DMS 273 treated with DMSO at 0.1 percent for 48 hours (cell line): ENCODE results near the gene MGARP.
"Not testable (repeated sequence)": the region's sequence is repeated elsewhere in the genome, so short reads cannot be mapped to it uniquely, and the experiment has no call there.

ENCODE experiments used
- DNase-seq: peaks from one replicate; lab custom pipeline; 2025; lab: John Stamatoyannopoulos, UW

The MGARP gene

DNA sequence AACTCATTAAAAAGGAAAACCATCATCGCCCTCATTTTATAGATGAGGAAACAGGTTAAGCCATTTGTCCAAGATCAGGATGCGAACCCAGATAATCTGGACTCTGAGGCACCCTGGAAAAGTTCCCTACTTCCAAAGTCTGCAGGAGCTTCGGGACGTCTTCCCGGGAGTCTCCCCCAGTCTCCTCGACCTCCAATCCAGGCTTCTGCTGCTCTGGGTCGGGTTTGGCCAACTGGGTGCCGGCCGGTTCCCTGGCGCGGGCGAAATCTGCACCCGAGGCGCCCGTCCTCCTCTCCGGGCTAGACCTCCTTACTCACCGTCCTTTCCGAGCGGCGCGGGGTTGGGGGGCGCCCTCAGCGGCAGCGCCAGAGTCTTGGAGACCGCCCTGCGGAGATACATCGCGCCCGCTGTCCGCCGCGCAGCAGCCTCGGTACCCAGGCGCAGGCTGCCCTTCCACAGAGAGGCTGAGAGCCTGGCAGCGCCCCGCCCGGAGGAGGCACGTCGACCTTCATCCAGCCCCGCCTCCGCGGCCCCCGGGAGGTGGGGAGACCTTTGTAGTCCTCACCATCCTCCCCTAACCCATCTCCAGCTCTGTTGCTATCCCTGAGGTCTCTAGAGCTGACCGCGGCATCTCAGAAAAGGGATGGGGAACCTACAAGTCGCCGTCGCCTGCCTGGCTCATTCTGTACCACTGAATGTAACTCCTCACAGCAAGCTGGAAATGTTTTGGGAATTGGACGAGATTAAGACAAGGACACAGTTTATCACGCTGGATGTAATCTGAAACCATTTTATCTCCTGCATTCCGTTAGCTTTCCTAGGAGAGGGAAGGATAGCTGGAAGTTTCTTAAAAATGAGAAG is at the start of gene MGARP:
Gene MGARP (minus strand): TSS at position 466 of the 861 bp plus-strand sequence. CDS start 67 bp downstream, at position 399.
- no peak for DNase-seq

DNA sequence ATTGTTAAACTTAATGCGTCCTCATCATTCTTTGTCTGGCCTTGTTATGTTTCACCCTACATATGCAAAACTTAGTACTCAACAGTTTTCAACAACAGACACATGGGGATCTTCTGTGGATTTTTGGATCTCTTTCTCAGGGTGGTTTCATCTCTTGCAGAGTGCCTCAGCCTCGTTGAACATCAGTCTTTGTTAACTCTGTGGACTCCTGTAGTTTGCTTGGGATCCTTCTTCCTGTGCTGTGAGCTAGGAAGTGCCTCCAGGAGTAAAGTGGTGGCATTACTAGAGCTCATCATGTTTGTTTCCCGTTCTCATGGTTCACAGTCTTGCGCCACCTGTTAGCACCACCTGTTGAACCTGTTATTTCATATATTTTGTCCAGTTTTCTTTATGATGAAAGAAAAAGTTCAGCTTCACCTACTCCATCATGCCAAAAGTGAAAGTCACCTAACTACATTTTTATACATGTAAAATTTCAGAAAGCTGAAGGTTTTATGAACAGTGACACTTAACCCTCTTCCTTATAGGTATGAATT is 49.7 kb upstream of the MGARP start:
- DNase-seq: no peak

DNA sequence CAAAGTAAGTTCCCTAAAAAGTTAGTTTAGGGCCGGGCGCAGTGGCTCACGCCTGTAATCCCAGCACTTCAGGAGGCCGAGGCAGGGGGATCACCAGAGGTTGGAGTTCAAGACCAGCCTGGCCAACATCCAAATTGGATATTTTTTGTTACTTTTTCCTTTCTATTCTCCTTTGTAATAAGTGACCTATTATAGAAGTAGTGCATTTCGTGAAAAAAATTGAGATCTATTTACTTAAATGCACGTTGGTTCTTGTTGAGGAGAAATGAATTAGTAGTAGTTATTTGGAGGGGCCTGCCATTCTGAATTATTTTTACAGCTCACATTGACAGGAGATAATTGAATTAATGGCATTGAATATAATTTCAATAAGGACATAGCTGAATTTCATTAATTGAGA is 44.6 kb upstream of the MGARP start:
- DNase-seq: no peak

DNA sequence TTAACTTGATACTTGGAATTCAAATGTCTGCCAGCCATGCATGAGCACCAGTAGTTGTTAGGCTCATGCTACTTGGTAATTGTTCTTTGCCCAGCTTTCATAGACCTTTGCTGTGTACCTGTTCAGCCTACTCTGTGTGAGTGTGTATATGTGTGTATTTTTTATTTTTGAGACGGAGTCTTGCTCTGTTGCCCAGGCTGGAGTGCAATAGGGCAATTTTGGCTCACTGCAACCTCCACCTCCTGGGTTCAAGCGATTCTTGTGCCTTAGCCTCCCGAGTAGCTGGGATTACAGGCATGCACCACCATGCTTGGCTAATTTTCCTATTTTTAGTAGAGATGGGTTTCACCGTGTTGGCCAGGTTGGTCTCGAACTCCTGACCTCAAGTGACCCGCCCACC is 42.5 kb upstream of the MGARP start:
- DNase-seq: not testable (repeated sequence)

DNA sequence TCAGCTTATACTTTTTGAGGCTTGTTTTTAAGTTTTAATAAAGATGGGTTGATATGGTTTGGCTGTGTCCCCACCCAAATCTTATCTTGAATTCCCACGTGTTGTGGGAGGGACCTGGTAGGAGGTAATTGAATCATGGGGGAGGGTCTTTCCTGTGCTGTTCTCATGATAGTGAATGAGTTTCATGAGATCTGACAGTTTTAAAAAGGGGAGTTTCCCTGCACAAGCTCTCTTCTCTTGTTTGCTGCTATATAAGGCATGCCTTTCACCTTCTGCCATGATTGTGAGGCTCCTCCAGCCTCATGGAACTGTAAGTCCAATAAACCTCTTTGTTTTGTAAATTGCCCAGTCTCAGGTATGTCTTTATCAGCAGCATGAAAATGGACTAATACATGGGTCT is 42.0 kb upstream of the MGARP start:
- DNase-seq: not testable (repeated sequence)

DNA sequence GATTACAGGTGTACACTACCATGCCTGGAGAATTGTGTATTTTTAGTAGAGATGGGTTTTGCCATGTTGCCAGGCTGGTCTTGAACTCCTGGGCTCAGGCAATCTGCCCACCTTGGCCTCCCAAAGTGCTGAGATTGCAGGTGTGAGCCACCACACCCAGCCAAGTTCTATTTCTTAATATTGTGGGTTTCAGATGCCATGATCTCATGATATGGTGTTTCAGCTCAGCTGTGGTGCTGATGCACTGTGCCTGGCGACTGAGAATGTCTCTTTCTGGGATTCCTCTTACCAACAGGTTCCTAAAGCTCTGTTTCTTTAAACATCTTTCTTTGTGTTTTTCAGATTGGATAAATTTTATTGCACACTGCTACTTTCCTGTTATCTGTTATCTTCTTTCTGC is 39.5 kb upstream of the MGARP start:
- DNase-seq: no peak

DNA sequence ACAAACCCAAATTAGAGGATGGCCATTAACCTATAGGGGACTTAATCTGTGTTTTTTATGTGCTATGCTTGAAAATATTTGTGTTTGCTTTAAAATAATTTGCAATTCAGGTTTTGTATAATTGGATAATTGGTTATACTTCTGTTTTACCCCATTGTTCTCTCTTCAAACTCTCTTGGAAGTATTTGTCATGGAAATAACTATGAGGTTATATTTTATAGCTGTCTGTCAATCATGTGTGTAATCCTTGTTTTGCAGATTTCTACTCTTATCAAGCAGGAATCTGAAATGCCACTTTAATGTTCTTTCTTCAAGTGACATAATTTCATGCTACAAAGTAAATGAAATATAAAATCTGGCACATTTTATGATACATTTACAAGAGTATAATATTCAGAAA is 37.6 kb upstream of the MGARP start:
- no peak for DNase-seq

DNA sequence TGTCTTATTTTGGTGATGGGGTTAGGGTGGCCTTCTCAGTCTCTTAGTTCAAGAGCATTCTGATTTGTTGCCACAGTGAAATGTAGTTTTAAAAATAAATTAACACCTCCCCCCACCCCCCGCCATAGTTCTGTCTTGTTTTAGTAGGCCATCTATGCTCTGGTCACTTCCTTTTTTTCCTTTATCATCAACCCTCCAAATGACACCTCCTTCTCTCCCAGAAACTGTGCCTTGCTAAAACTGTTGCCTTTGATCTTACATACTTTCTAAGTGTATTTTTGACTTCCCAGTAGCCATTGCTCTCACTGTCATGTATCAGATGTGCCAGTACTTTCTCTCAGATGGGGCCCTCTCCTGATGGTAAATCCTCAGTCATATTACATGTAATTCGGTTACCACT is 36.7 kb upstream of the MGARP start:
- no peak for DNase-seq

DNA sequence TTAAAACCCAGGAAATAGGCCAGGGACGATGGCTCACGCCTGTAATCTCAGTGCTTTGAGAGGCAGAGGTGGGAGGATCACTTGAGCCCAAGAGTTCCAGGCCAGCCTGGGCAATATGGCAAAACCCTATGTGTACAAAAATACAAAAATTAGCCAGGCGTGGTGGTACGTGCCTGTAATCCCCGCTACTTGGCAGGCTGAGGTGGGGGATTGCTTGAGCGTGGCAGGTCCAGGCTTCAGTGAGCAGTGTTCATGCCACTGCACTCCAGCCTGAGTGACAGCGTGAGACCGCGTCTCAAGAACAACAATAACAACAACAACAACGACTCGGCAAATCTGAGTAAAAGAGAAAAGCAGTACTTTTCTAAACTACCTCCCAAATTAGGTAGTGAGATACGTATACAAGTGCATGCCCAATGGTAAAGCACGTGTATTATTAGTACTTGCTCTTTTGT is 35.2 kb upstream of the MGARP start:
- no peak for DNase-seq

DNA sequence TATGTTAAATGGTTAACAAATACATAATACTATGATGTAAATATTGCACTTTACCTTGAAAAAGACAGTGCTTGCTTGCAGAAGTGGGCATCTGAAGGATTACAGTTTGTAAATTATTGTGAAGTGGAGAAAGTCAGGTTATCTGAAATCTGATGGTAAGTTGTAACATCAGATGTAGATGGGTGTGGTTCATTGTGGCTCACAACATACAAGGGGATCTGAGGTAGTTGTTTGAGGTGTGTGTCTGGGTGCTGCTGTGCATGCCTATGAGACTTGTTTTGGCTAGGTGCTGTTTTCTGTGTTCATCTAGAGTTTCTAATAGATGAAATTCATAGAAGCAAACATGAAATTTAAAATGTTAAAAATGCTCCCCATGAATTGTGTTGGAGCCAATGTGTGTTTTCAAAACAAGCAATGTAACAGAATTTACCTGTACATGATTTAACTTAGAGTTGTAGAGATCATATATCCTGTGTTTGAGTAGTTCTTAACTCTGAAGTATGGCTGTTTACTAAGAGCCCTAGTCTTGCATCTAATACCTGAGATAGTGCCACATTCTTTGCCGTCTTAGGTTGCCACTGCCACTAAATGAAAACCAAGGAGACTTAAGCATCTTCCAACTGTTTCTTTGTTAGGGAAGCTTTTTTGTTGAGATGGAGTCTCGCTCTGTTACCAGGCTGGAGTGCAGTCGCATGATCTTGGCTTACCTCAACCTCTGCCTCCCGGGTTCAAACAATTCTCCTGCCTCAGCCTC is 34.2 kb upstream of the MGARP start:
- no peak for DNase-seq

DNA sequence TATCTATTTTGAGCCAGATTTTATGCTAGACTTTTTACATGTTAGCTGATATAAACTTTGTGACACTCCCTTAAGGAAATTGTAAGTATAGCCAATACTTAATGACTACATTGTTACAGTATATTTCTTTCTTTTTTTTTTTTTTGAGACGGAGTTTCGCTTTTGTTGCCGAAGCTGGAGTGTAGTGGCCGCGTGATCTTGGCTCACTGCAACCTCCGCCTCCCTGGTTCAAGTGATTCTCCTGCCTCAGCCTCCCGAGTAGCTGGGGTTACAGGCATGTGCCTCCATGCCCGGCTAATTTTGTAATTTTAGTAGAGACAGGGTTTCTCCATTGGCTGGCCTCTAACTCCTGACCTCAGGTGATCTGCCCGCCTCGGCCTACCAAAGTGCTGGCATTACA is 33.4 kb upstream of the MGARP start:
- DNase-seq: not testable (repeated sequence)

DNA sequence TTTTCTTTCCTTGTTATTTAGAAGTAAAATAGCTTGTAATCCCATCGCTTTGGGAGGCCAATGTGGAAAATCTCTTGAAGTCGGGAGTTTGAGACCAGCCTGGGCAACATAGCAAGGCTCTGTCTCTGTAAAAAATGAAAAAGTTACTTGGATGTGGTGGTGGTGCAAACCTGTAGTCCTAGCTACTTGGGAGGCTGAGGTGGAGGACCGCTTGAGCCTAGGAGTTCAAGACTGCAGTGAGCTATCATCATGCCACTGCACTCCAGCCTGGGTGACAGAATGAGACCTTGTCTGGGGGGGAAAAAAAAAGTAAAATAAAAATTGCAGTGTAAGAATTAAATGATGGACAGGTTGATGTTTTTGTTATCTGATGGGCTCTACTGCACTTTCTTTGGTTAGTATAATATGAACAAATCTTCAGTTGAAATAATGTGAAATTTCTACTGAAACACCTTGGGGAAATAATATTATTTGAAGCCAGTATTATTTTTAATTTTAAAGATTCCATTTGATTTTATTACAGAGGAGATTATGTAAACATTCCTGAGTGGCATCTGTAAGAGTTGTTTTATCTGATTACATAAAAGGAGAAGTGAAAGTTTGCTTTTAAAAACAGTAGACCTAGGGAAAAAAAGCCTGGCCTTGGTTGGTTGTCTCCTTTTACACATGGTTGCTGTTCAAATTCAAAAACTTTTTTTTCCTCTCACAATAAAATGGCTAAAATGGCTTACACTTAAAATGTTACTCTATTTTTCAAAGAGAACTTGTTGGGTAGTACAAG is 32.7 kb upstream of the MGARP start:
- DNase-seq: no peak

DNA sequence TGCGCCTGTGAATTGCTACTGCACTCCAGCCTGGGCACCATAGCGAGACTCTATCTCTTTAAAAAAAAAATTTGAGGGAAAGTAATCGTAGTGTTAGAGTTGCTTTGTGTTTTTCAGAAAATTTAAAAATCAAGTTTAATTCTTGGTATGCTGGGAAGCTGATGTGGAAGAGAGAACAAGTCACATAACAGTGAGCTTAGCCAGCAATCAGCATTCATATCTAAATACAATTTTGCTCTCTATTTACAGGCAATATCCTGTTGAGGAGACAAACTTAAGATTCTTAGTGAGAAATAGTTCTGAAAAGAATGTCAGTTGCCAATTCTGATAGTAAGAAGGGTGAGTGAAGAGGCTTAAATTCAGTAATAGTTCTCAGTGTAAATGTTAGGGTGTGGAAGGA is 31.9 kb upstream of the MGARP start:
- no peak for DNase-seq

DNA sequence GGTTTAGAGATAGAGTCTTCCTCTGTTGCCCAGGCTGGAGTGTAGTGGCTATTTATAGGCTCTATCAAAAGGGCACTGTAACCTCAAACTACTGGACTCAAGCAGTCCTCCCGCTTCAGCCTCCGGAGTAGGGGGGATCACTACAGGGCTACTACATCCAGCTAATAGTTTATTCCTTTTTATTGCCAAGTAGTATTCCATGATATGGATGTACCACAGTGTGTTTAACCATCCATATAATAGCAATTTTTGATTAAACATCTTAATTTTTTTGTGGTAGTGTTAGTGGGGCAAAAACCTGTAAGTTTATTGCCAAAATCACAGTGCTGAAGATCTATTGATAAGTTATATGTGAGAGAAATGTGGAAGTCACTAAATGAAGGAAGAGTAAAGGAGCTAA is 24.9 kb upstream of the MGARP start:
- no peak for DNase-seq

DNA sequence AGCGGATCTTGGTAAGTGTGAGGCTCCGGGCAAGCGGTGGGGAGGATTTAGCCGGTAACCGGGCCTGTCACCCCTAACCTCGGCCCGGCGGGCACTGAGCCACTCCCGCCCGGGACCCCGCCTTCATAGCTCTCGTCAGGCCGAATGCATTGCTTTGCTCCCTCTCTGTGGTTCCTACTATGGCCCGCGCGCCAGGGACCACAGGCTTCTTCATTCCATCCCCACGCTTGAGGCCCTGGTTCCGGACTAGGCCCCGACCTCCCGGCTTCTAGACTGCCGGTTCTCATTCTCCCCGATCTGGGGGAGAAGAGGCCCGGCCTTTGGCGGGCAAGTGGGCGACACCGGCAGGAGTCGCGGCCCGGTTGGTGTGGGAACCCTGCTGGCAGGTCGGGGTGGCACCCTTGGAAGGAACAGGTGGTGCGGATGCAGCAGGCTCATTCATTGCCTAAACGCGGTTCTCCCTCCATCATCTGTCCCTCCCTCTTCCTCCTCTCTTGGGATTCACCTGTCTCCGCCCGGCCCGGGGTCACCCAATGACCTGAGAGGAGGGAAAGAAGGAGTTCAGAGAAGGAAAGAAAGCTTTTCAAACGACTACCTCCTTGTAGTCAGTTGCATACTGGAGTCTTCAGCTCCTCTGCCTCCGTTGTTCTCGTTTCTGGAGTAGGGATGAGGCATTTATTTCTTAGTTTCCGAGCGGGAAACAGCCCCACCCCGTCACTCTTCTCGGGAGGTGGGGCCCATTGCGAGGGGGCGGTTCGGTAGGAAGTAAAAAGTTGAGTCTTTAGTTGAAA is 22.0 kb upstream of the MGARP start, which contains the start of gene NDUFC1:
Gene NDUFC1 (minus strand): TSS at position 657 of the 791 bp plus-strand sequence. CDS start 6,679 bp downstream, outside the sequence.
- peak; percentile 41 for DNase-seq

DNA sequence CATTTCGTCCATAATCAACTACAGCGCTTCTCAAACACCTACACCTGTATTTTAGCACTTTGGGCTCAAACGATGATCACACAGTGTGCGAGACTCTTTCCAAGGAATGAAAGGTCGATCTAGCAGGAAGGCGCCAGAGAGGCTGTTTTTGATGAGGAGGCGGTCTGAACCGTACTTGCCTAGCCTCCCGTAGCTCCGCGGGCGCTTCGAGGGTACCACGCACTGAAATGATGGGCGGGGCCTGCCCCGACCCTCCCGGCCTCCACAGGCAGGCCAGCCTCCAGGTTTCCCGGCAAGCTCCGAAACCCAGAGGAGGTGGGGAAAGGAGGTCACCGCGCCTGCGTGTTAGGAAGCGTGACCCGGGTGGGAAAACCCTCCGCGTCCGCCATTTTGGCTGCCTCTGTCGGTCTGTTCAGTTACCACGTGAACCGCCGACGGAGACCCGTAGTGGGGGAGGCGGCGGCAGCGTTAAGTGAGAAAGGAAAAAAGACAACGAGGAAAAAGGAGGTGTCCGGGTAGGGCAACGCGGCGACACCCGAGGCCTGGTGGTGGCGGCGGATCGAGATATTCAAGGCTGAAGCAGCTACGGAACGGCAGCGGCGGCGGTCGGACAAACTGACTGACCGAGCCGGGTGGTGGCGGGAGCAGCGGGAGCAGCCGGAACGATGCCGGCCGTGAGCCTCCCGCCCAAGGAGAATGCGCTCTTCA is 21.2 kb upstream of the MGARP start, which contains the start of gene NAA15:
Gene NAA15 (plus strand): TSS at position 393 of the 708 bp plus-strand sequence. CDS start 273 bp downstream, at position 666.
- peak; percentile 89 for DNase-seq

DNA sequence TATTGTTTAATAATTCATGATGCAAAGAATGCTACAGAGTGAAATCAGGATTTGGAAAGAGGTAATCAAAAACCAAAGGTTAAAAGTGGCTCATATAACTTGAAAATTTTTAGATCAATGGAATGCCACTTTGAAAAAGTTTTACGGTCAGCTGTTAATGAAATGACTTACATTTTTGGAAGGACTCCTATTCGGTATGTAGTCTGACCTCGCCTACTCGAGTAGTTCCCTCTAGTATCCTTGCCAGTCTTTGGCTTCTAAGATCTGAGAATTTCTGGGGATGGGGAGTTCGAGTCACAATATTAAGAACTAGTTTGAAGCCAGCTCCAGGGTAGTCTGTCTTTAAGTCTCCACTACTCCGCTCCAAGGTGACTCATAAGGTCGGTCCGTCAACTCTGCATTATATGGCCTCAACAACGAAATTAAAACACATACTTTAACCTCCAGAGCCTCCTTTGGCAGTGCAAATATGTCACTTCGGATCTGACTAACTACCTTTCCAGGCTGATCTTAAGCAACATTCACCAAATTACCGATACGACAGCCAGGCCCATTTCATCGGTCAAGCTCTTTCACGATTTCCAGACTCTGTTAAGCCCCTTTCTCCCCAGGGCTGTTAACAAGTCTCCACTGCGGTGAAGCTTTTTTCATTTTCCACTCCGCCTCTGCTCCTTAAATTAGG is 20.5 kb upstream of the MGARP start:
- no peak for DNase-seq

DNA sequence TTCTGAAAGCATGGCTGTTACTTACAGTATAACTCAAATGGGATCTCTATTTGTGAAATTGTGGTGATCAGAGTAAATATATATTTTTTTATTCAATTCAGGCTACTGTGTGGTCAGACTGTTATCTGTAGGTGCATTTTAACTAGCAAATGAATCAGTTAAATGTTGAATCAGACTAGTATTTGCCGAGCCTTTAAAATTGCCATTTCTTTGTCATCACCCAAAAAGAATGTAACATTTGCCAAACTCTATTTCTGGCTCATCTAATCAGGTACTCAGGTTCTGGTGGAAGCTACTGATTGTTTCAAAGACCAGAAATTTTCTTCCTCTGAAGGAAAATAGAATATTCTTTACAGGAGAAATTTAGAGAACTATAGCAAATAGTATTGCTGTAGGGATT is 19.5 kb upstream of the MGARP start:
- DNase-seq: no peak

DNA sequence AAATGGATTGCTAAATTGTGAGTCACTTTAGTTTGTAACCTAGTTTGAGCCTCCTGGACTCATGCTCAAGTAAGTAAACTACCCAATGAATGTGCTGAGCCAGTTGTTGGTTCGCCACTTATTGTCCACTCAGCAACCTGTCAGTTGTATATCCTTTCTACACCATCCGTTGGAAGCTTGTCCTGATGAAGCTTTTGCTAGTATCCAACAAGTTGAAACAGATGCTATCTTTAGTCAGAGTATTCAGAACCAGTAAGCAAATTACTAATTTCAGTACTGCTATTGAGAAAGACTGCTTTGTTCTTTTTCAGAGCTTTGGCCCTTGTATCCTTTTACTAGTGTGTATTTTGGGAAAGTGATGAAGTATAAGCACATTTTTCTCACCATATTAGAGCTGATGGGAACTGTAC is 17.0 kb upstream of the MGARP start:
- no peak for DNase-seq

DNA sequence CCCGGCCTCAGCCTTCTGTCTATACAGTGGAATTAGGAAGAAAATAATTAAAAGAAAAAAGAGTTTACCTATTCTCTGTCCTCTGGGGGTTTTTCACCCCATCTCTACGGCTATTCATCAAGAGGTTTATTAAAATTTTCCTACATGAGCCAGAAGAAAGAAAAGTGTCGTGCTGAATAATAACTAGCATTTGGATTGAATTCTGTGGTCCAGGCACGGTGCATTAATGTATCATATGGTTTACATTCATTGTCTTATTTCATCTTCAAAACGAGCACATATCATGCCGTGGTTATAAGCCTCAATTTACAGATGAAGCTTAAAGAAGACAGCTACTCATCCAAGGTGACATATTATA is 15.9 kb upstream of the MGARP start:
- DNase-seq: no peak
